Measurements from ENCODE around the gene RAB3GAP2.

DNA sequence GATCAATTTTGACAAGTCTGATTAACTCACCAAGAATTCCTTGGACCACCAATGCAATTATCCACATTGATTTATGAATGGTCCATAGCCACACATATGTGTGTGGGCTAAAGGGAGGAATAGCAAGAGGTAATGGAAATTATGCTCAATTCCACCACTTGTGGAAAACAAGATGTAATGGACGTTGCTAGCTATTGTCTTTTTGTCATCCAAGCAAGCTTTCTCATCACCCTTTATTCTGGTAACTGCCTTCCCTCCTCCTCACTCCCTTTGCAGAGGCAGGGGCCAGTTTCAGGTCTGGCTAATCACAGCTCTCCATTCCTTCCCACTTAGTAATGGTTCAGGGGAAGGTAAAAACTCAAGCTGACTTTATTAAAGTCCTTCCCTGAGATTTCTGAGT is 24.7 kb upstream of the RAB3GAP2 start:
- TF ChIP-seq, protein P1, sequence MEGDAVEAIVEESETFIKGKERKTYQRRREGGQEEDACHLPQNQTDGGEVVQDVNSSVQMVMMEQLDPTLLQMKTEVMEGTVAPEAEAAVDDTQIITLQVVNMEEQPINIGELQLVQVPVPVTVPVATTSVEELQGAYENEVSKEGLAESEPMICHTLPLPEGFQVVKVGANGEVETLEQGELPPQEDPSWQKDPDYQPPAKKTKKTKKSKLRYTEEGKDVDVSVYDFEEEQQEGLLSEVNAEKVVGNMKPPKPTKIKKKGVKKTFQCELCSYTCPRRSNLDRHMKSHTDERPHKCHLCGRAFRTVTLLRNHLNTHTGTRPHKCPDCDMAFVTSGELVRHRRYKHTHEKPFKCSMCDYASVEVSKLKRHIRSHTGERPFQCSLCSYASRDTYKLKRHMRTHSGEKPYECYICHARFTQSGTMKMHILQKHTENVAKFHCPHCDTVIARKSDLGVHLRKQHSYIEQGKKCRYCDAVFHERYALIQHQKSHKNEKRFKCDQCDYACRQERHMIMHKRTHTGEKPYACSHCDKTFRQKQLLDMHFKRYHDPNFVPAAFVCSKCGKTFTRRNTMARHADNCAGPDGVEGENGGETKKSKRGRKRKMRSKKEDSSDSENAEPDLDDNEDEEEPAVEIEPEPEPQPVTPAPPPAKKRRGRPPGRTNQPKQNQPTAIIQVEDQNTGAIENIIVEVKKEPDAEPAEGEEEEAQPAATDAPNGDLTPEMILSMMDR (IDR thresholded peaks at IDR 0.05), result no peak
- no peak for TF ChIP-seq POLR2A (IDR thresholded peaks at IDR 0.05)

Measured in thyroid gland (tissue), 4 donors.